ENCODE data around the gene ZDHHC22. TPM values are rescaled to one million over a fixed set of nuclear protein-coding genes. Genes with fewer than 3 reads are reported as not detected.
A peak's percentile ranks its signal among the peaks of the same experiment; 100 is the strongest.

ZDHHC22 gene
- total and polyA plus RNA-seq, 2 of the 13 experiments (the other 11 are each of a cell fraction or from before 2014, with no cell fraction given), result not detected

GRCh38 chr14:77142005-77142800 lies 612 bp upstream of the ZDHHC22 start:
- DNase-seq (ENCODE audit: low spot score) (no peak), FAIRE-seq (no peak), ATAC-seq (no peak)
- TF ChIP-seq ARHGAP35 (CRISPR knock-in tag; IDR thresholded peaks at IDR 0.05; ENCODE audit: borderline replicate concordance) (no peak), ZBTB21 (CRISPR knock-in tag; IDR thresholded peaks at IDR 0.05) (no peak), ZNF784 (CRISPR knock-in tag; IDR thresholded peaks at IDR 0.05; ENCODE audit: borderline replicate concordance) (no peak), ZNF383 (CRISPR knock-in tag; IDR thresholded peaks at IDR 0.05; ENCODE audit: borderline replicate concordance) (no peak)
- in situ Hi-C loops (cut with HindIII; ENCODE audit: extremely low pct_ligation_motif_present, low pct_unique_long_range_greater_than_20kb) (loop anchor here (5.0 kb wide), 1 partner anchor 65 kb away; no protein-coding TSS in a partner anchor), intact Hi-C loops (cut with micrococcal nuclease; ENCODE audit: unreplicated experiment) (no loop called here)
- BruUV-seq (replicated peaks), result no TSS peak
- Histone ChIP-seq H3K36me3 (replicated peaks in 1 of 2; ENCODE audit: control insufficient read depth in 1 of 2, insufficient read depth in 2 of 2, low read length in 2 of 2) (no peaks in the 10 kb centered on the region), H3K9ac (ENCODE audit: insufficient read depth, low read depth, low read length) (no peak overlapping the region), H3K27ac (ENCODE audit: extremely low read length, insufficient read depth, low read length) (no peak overlapping the region), H4K20me1 (ENCODE audit: insufficient read depth, low read length) (peaks cover 9% of the 10 kb centered on the region; the same call in 1 of the 2 replicates), H3K27me3 (ENCODE audit: control insufficient read depth in 1 of 2, insufficient read depth in 2 of 2, low read length in 2 of 2) (peaks cover 5 to 54% of the 10 kb centered on the region in 2 experiments; a peak in 4 of 5 replicates), H2AFZ (ENCODE audit: low read length) (no peak overlapping the region), H3K4me1 (ENCODE audit: insufficient read depth, low read length) (peaks cover 19% of the 10 kb centered on the region), H3K9me3 (ENCODE audit: low read length) (no peaks in the 10 kb centered on the region), H3K79me2 (ENCODE audit: insufficient read depth, low read length) (no peaks in the 10 kb centered on the region), H3K4me3 (replicated peaks in 1 of 3; ENCODE audit: insufficient read depth in 1 of 3, low read depth in 2 of 3, low read length in 3 of 3) (peak overlapping the region in 1 of 3 experiments; percentile 67; a peak in 2 of 6 replicates), H3K4me2 (ENCODE audit: low read depth, low read length) (peak overlapping the region; percentile 74)
- ChIA-PET POLR2A (no interaction called here), CTCF (ENCODE audit: low intra/inter-chr PET ratio, low total read pairs) (no interaction called here)
- WGBS (ENCODE audit: low lambda C conversion rate), result 19% methylated on average over 7 of the region's 9 CpGs

Data from HepG2 (cell line).